ENCODE results near the gene TBX20.
"Not testable (repeated sequence)": the region's sequence is repeated elsewhere in the genome, so short reads cannot be mapped to it uniquely, and the experiment has no call there.

The TBX20 gene

DNA sequence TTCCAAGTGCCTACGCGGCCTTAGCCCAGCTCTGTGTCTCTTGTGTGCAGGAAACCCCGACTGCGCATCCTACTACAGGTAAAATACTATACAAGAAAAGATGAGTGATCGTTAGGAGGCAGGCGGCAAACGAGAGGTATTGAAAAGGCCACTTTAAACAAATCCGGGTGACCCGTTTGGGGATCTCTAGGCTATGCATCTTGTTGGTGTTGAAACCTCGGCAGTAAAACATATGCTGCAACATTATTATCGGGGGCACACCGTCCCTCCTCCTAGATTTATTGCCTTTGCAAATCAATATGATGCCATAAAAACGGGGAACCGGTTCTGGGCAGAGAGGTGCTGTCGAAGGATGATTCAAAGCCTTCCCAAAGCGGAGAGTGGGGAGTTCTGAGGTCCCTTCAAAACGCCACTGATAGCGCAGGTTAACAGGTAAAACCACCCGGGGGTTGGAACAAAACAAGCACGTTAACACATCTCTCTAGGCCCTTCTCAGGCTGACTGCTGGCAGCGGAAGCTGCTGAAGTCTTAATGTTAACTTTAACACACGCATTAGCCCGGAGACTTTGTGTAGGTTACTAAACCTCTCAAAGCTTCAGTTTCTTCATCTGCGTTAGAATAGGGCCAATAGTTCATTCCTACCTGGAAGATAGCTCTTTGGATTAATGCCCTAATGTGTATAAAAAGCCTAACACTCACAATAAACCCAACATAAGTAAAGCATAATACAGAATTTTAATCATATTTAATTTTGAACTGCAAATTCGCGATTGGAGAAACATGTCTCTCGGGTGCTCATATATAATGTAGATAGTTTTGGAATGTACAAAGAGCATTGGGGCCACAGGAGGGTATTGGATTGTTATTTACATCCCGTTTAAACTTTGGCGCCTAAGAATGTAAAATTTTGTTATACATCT is 2.6 kb upstream of the TBX20 start:
- DNase-seq (ENCODE audit: low read depth) = no peak
- no peak overlapping the region for H3K4me3 ChIP-seq (ENCODE audit: low read depth, low read length)

GRCh38 chr7:35255443-35256255 is 1.7 kb upstream of the TBX20 start:
- no peak for DNase-seq (ENCODE audit: low read depth)
- no peak overlapping the region for H3K4me3 ChIP-seq (ENCODE audit: low read depth, low read length)

DNA sequence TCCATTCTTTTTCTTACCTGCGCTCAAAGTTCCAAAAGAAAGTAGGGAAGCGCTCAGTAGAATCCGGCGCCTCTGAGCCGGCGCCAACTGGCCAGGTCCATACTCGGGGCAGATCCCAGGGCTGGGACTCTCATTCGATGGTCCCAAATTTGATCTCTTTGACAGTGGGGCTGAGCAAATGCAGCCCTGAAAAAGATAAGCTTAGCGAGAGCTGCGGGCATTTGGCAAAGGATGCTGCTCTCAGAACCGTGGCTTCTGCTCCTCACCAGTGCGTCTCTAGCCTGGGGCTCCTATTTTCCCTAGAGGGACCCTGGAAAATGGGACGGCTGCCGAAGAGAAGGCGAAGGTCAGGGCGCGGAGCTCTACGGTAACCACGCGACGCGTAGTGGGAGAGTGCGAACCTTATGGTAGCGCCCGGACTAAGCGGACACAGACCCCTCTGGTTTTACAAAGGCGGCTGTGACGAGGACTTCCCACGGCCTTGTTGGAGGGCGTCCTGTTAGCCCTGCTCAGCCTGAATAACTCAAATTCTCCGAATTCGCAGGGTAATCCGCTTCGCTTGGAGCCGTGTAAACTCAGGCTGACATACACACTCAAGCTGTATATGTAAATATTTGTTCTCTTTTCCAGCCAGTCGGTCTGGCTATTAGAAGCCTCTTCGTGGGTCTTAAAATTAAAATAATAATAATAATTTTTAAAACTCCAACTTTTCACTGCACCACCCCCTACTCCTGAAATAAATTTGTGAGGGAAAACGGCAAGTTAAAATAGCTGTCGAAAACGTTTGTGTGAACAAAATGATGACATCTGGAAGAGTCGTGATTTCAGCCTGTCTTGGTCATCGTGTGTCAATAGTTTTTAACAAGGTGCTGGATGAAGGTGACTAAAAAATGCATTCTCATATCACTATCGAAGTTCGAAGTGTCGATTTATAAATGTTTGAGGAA is 869 bp upstream of the TBX20 start:
- DNase-seq (ENCODE audit: low read depth) = no peak
- H3K4me3 ChIP-seq (ENCODE audit: low read depth, low read length) = peak overlapping the region; percentile 46

DNA sequence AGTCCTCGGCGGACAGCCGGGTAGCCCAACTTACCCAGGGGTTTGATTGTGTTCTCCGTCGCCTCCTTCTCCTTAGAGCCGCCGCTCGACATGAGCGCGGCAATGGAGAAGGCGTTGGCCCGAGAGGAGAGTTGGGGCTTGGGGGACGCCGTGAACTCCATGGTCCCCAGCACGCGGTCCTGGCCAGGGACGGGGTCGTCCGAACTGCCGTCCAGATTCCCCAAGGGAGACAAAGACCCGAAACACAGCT is 515 bp downstream of the TBX20 start:
- no peak for DNase-seq (ENCODE audit: low read depth)
- H3K4me3 ChIP-seq (ENCODE audit: low read depth, low read length) = peak overlapping the region; percentile 46

DNA sequence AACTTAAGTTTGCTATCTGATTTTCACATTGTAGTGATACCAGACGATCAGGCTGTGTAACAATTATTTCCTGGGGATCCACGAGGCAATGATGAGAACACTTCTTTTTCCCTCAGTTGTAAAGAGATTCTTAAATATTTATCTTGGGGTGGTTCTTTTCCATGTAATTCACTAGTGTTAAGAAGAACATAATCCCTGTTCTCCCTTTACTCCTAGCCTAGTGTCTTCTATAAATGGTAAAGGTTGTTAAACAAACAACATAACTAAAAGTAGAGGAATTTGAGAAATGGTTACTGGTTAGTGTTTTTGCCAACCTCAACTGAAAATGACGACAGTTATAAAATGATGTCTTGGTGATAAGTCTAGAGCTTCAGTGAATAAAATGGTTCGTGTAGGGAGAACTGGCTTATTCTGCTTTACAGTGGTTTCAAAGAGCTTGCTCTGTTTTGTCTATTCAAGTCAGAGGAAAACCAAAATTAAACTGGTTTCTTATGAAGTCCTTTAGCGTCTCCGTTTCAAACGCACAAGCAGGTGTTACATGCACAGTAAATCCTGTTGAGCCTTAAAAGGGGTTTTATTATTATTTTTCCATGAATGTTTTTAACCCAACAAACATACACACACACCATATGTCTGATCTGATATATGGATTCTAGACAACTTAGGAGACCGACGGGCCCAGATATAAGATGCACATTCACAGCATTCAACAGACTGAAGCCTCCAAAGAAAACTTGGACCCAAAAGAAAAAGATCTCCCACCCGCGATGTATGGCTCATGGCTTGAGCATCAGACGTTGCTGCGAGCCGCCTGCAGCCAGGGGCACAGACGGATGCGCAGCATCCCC is 1.1 kb downstream of the TBX20 start:
- no peak overlapping the region for H3K4me3 ChIP-seq (ENCODE audit: low read depth, low read length)
- DNase-seq (ENCODE audit: low read depth) = no peak

DNA sequence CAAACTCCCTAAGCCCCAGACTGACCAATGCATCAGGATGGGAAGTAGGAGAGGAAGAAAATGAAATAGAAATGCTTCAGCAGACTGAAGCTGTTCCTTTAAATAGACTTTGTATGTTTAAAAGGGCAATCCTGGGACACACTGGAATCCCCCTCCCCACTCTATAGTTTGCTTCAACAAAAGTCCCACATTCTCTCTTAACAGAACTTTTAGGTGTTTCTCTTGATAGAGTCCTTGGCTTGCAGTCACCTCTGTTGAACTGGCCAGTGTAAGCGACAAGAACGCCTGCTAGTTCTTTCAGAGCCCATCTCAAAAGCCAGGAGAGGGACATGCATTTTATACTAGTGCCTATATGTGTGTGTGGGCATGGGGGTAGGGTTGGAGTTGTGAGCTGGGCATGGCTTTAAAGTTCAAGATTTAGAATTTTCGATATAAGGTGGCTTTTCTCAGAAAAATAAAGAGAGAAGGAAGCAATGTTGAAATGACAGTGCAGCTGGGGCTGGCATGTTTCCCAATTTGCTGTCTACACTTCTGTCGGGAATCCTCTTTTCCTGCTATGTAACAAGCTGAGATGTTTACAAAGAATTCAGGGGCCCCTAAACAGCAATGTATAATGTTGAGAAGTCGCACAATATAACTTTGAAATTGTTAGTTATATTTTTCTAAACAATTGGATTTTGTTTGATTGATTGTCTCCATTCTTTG is 2.1 kb downstream of the TBX20 start:
- no peak overlapping the region for H3K4me3 ChIP-seq (ENCODE audit: low read depth, low read length)
- DNase-seq (ENCODE audit: low read depth) = no peak

DNA sequence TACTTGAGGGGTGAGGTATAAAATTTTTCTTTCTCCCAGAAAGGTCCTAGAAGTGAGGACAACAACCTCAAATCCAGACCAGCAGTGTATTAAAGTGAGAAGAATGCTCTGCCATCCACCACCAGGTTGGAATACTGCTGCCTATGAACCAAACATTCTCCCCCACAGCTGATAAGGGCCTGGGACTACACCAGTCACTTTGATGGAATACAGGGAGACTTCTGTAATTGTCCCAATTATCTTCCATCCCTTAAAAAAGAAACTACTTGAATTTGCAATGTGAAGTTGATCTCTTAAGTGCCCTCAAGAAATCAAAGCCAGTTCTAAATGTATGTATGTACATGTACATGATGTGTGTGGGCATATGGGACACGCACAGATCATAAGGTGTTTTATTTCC is 3.0 kb downstream of the TBX20 start:
- H3K4me3 ChIP-seq (ENCODE audit: low read depth, low read length) = no peak overlapping the region
- DNase-seq (ENCODE audit: low read depth) = no peak

DNA sequence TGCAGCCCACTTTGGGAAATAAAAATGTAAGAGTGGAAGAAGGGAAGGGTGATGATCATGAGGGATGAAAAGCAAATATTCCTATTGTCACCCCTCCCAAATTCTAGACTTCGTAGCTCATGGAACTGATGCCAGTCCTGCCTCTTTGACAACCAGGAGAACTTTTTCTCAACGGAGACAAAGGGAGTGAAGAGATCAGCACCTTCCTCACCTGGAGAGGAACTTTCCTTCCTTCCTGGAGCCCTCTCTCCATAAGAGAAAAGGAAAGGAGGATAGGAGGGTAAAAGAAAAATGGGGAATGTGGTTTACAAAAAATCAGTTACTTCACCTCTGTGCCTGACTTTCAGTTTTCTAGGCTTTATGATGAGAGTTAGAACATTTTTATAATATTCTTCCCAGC is 3.4 kb downstream of the TBX20 start:
- H3K4me3 ChIP-seq (ENCODE audit: low read depth, low read length) = no peak overlapping the region

DNA sequence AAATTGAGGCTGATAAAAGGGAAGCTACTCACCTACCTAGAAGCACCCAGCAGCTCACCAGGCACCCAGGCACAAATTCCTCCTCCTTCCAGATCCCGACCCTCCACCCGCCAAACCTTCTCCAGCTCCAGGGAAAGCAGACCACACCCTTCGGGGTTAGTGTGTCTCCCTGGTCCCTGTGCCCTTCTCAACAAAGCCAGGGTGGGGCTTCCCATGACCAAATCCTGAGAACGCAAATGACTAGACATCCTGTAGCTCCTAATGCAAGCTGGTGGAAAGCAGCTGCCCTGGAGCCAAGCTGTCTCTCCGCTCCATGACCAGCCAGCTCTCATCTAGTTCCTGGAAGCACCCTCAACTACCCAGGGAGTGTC is 4.4 kb downstream of the TBX20 start:
- no peak for DNase-seq (ENCODE audit: low read depth)
- no peak overlapping the region for H3K4me3 ChIP-seq (ENCODE audit: low read depth, low read length)

More for the DNA sequence above, 3.4 kb downstream of the TBX20 start:
- no peak for DNase-seq (ENCODE audit: low read depth)

GRCh38 chr7:35248576-35249536 is 5.0 kb downstream of the TBX20 start:
- H3K4me3 ChIP-seq (ENCODE audit: low read depth, low read length) = no peak overlapping the region
- no peak for DNase-seq (ENCODE audit: low read depth)

GRCh38 chr7:35246819-35247218 is 7.1 kb downstream of the TBX20 start:
- no peak for DNase-seq (ENCODE audit: low read depth)

GRCh38 chr7:35241884-35242283 is 12.0 kb downstream of the TBX20 start:
- DNase-seq (ENCODE audit: low read depth) = no peak
- no peak overlapping the region for H3K4me3 ChIP-seq (ENCODE audit: low read depth, low read length)

More at GRCh38 chr7:35246819-35247218, 7.1 kb downstream of the TBX20 start:
- no peak overlapping the region for H3K4me3 ChIP-seq (ENCODE audit: low read depth, low read length)

- H3K4me3 ChIP-seq (ENCODE audit: low read depth, low read length) = no peak overlapping the region
- DNase-seq (ENCODE audit: low read depth) = no peak
Measured at GRCh38 chr7:35241436-35241835, 12.5 kb downstream of the TBX20 start.

- not testable (repeated sequence) for DNase-seq (ENCODE audit: low read depth); H3K4me3 ChIP-seq (ENCODE audit: low read depth, low read length)
Measured at GRCh38 chr7:35241008-35241407, 12.9 kb downstream of the TBX20 start.

DNA sequence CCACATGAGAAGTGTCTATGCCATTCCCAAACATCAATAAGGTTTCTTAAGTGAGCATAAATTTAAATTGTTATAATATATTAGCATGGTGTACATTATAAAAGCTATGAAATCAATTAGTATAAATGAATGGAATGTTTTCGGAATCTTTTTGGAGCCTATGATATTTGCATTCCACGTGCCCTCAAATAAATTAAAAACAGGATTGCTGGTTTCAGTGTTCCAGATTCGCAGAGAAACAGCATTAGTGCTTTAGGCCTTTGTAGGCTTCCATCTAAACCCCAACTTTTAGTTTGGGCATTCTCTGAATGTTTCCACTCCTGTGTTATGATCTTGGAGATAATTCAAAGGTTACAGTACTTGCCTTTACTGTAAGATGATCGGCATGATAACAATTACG is 15.4 kb downstream of the TBX20 start:
- not testable (repeated sequence) for DNase-seq (ENCODE audit: low read depth); H3K4me3 ChIP-seq (ENCODE audit: low read depth, low read length)

DNA sequence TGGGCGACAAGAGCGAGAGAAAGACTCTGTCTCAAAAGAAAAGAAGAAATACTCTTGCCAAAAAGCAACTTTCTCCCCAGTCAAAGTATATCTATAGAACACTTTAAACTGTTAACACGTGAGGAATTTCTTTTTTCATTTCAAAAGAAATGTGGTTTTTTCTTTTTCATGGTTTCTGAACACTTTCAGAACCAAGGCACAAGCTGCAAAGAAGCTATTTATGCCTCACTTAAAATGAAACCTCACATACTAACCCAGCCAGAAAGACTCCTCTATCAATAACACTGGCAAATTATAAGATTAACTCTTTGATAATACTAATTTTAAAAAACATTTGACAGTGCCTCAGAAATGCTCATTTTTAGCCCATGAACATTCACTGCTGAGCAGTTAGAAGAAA is 20.9 kb downstream of the TBX20 start:
- DNase-seq (ENCODE audit: low read depth) = no peak
- no peak overlapping the region for H3K4me3 ChIP-seq (ENCODE audit: low read depth, low read length)

- DNase-seq (ENCODE audit: low read depth); H3K4me3 ChIP-seq (ENCODE audit: low read depth, low read length): not testable (repeated sequence)
Measured at GRCh38 chr7:35231221-35231620, 22.7 kb downstream of the TBX20 start.

Data from skeletal muscle cell (primary cell).